ENCODE measurements around the gene STIP1. TPM values are rescaled to one million over a fixed set of nuclear protein-coding genes. Genes with fewer than 3 reads are reported as not detected.
A peak's percentile ranks its signal among the peaks of the same experiment; 100 is the strongest.

Gene STIP1
- total and polyA plus RNA-seq, 2 of the 8 experiments (the other 6 are each of a cell fraction or from before 2014, with no cell fraction given), result 140 to 329 TPM

GRCh38 chr11:64181506-64182411, 4.2 kb upstream of the STIP1 start:
- no peak overlapping the region for H3K4ac ChIP-seq (replicated peaks; ENCODE audit: insufficient read length, low read depth, low read length)
- H3K14ac ChIP-seq (ENCODE audit: insufficient read length), result no peak overlapping the region
- FAIRE-seq (no peak), DNase-seq (ENCODE audit: low read depth in 1 of 2, low spot score in 2 of 2) (peak; percentile 36 to 68)
- no peak overlapping the region; a peak in 1 of 7 replicates for H3K9ac ChIP-seq (replicated peaks in 1 of 4; ENCODE audit: extremely low read depth in 1 of 4, low read depth in 3 of 4, low read length in 3 of 4)
- H2BK15ac ChIP-seq (ENCODE audit: low read length), result no peak overlapping the region
- WGBS, 2 experiments (ENCODE audit: extremely low coverage in 1 of 2, insufficient coverage in 1 of 2, insufficient read length in 1 of 2, insufficient replicate concordance in 2 of 2, low coverage in 1 of 2, low lambda C conversion rate in 2 of 2, missing lambda C conversion rate in 1 of 2), result 62% methylated on average over 17 of the region's 17 CpGs; no CpG with 5 or more reads in 1 of the 2 experiments
- H3K79me2 ChIP-seq (ENCODE audit: control insufficient read depth in 1 of 2, insufficient read depth in 2 of 2, low read length in 2 of 2), result peaks cover 0 to 23% of the 10 kb centered on the region in 2 experiments; a peak in 2 of 4 replicates
- no peak overlapping the region for H4K91ac ChIP-seq (replicated peaks; ENCODE audit: insufficient read length, low read length)
- no peak overlapping the region for H2BK5ac ChIP-seq (ENCODE audit: low read depth, low read length)
- H3K4me3 ChIP-seq (ENCODE audit: extremely low read depth in 1 of 4, insufficient read depth in 2 of 4, low read depth in 3 of 4, low read length in 4 of 4), result peak overlapping the region in 2 of 4 experiments; percentile 5 to 26; a peak in 3 of 8 replicates
- no peak overlapping the region for H4K5ac ChIP-seq (ENCODE audit: insufficient read length, low read depth, low read length)
- H3K23me2 ChIP-seq (ENCODE audit: low read depth, low read length), result peaks cover 8% of the 10 kb centered on the region
- CTCF ChIA-PET (ENCODE audit: partially characterized antibody), result interaction anchor here (0.8 to 2.4 kb wide), 8 partner anchors 15 to 33 kb away, joined by 3 to 7 read pairs (median 4); partner anchors contain the start of gene FERMT3
- no peak overlapping the region for H3K18ac ChIP-seq (ENCODE audit: extremely low read depth, low read length)
- H4K20me1 ChIP-seq (replicated peaks in 1 of 2; ENCODE audit: control insufficient read depth in 1 of 2, insufficient read depth in 2 of 2, low read length in 2 of 2), result peaks cover 1 to 12% of the 10 kb centered on the region in 2 experiments
- no peak overlapping the region for H2AK5ac ChIP-seq (ENCODE audit: low read depth, low read length)
- no peak overlapping the region for H3K56ac ChIP-seq (replicated peaks; ENCODE audit: insufficient read length, low read depth, low read length)
- H3K36me3 ChIP-seq (ENCODE audit: control insufficient read depth in 2 of 4, insufficient read depth in 4 of 4, low read length in 3 of 4), result peaks cover 0 to 7% (median under 1%) of the 10 kb centered on the region in 4 experiments; a peak in 2 of 8 replicates
- H3K79me1 ChIP-seq (ENCODE audit: low read depth, low read length), result no peaks in the 10 kb centered on the region; the same call in 1 of the 2 replicates
- H2AFZ ChIP-seq (ENCODE audit: low read length), result no peak overlapping the region
- no peaks in the 10 kb centered on the region for H3K9me3 ChIP-seq (ENCODE audit: insufficient read depth in 2 of 2, low read depth in 1 of 2, low read length in 1 of 2)
- H3K4me2 ChIP-seq (ENCODE audit: insufficient read depth in 1 of 2, low read depth in 2 of 2, low read length in 2 of 2), result peak overlapping the region; percentile 31 to 50
- H3K27ac ChIP-seq (ENCODE audit: low read depth, low read length), result no peak overlapping the region
- H2BK12ac ChIP-seq (ENCODE audit: low read depth, low read length), result no peak overlapping the region
- POLR2A ChIA-PET (ENCODE audit: partially characterized antibody), result interaction anchor here (0.6 to 9.7 kb wide), 14 partner anchors 9 to 1290 kb away, joined by 3 to 48 read pairs (median 3); partner anchors contain the start of genes MACROD1, NUDT22, PLCB3 and TRPT1
- no peak overlapping the region for H4K8ac ChIP-seq (ENCODE audit: extremely low read depth, insufficient read depth, low read length)
- no peak overlapping the region for H2BK20ac ChIP-seq (ENCODE audit: low read length)
- no peak overlapping the region for H3K23ac ChIP-seq (ENCODE audit: insufficient read length)
- no peaks in the 10 kb centered on the region for H3K27me3 ChIP-seq (replicated peaks in 1 of 4; ENCODE audit: control insufficient read depth in 3 of 4, extremely low read depth in 1 of 4, insufficient read depth in 3 of 4, low read length in 3 of 4)
- H3K4me1 ChIP-seq (replicated peaks in 1 of 4; ENCODE audit: control insufficient read depth in 3 of 4, insufficient read depth in 4 of 4, low read length in 3 of 4), result peaks cover 0 to 9% (median 3%) of the 10 kb centered on the region in 4 experiments; a peak in 6 of 7 replicates
- H2BK120ac ChIP-seq (replicated peaks; ENCODE audit: low read depth, low read length), result no peak overlapping the region
- TF ChIP-seq E2F6 (IDR thresholded peaks at IDR 0.05), result peak; percentile 49
- no peak for TF ChIP-seq JUN (IDR thresholded peaks at IDR 0.05; ENCODE audit: low read depth, low read length)
- no peak for TF ChIP-seq HDAC6 (IDR thresholded peaks at IDR 0.05; ENCODE audit: low read depth, low read length)
- TF ChIP-seq PHF8 (conservative IDR thresholded peaks at IDR 0.05; ENCODE audit: low read depth, low read length), result no peak
- no peak for TF ChIP-seq MAFK (IDR thresholded peaks at IDR 0.05; ENCODE audit: low read depth, low read length)
- 0 out of 3 replicates have a peak, but pooled peaks of 1 of the 2 experiments have one; percentile 36 for TF ChIP-seq POLR2A (IDR thresholded peaks at IDR 0.05; ENCODE audit: control extremely low read depth in 1 of 2, low read depth in 2 of 2, low read length in 2 of 2)
- no peak for TF ChIP-seq BRCA1 (IDR thresholded peaks at IDR 0.05; ENCODE audit: low read depth, low read length)
- TF ChIP-seq KDM1A (IDR thresholded peaks at IDR 0.05; ENCODE audit: borderline replicate concordance, low read length), result no peak
- no peak for TF ChIP-seq EP300 (IDR thresholded peaks at IDR 0.05; ENCODE audit: borderline replicate concordance in 1 of 2, low read depth in 2 of 2, low read length in 2 of 2)

All from H1 (cell line).